Spleen (tissue), 7 donors: ENCODE results near the gene SP4.

Experiments
- CTCF ChIP-seq, 11 experiments: fragments of 200-600 bp in 7 of 11; fragments of 450-650 bp in 4 of 11; sonication (generic) in 4 of 11; IDR thresholded peaks in 8 of 11; conservative IDR thresholded peaks in 3 of 11; 1 replicate in 7 of 11; 2 replicates in 4 of 11; pipeline versions ENCODE4 v1.4.0 to v1.8.0; 2016 to 2021; ENCODE audit warnings: antibody characterized with exemption in 11 of 11, inconsistent platforms in 4 of 11, mild to moderate bottlenecking in 1 of 11
- POLR2A ChIP-seq, 3 donors: fragments of 450-650 bp; IDR thresholded peaks; one replicate each; pipeline ENCODE4 v1.5.1; 2017; ENCODE audit warnings: antibody characterized with exemption in 3 of 3, mild to moderate bottlenecking in 1 of 3
- donor health status: DM: no; HTN: no; CAD: no; lungs with moderate emphysema.
- donor health status: DM: no; HTN: no; CAD: no.
- donor health status: DM: no; HTN: no; CAD: no.

- no peak for TF ChIP-seq CTCF (IDR thresholded peaks at IDR 0.05 in 8 of 11, conservative IDR thresholded peaks at IDR 0.05 in 3 of 11)
- TF ChIP-seq POLR2A (IDR thresholded peaks at IDR 0.05) = no peak
Observed at GRCh38 chr7:21480693-21481403, 53.0 kb downstream of the SP4 start.
